Tibial artery (tissue), 4 donors: ENCODE measurements around the gene ASCL5.
"Not testable (repeated sequence)": the region's sequence is repeated elsewhere in the genome, so short reads cannot be mapped to it uniquely, and the experiment has no call there.

ENCODE experiments used
- DNase-seq, 2 donors: peaks; one replicate each; pipeline ENCODE4 v3.0.0-alpha.2; 2019
- H3K27ac ChIP-seq, 2 donors: fragments of 200-600 bp; sonication (generic) in 1 of 2; 1 replicate in 1 of 2; 2 replicates in 1 of 2; pipeline ENCODE4 v1.5.1; 2018 to 2019; ENCODE audit warnings: mild to moderate bottlenecking in 1 of 2
- H3K27me3 ChIP-seq, 2 donors: fragments of 200-600 bp; sonication (generic) in 1 of 2; one replicate each; pipeline versions ENCODE4 v1.5.1 to v1.6.0; 2016 to 2019
- H3K36me3 ChIP-seq, 3 donors: fragments of 200-600 bp; sonication (generic) in 2 of 3; one replicate each; pipeline ENCODE4 v1.5.1; 2016 to 2019; ENCODE audit warnings: mild to moderate bottlenecking in 2 of 3
- H3K4me1 ChIP-seq, 4 donors: fragments of 200-600 bp; sonication (generic) in 2 of 4; 1 replicate in 3 of 4; 2 replicates in 1 of 4; pipeline ENCODE4 v1.5.1; 2016 to 2019
- H3K4me3 ChIP-seq, 2 donors: fragments of 200-600 bp; sonication (generic) in 1 of 2; 1 replicate in 1 of 2; 2 replicates in 1 of 2; pipeline ENCODE4 v1.5.1; 2018 to 2019; ENCODE audit warnings: mild to moderate bottlenecking in 2 of 2
- H3K9me3 ChIP-seq, 3 donors: fragments of 200-600 bp; sonication (generic) in 1 of 3; one replicate each; pipeline ENCODE4 v1.5.1; 2016 to 2019
- intact Hi-C: fragments of 100-400 bp; cut with DNase I; formaldehyde crosslinking; loops from one replicate; pipeline ENCODE4 v1.15.0; 2023; ENCODE audit warnings: low total_unique reads
- TF ChIP-seq, protein P1 (sequence below), 2 experiments: fragments of 200-600 bp in 1 of 2; fragments of 450-650 bp in 1 of 2; IDR thresholded peaks; one replicate each; pipeline ENCODE4 v1.5.1; 2017 to 2019; ENCODE audit warnings: antibody characterized with exemption in 2 of 2, mild to moderate bottlenecking in 1 of 2, moderate library complexity in 1 of 2

Gene ASCL5

DNA sequence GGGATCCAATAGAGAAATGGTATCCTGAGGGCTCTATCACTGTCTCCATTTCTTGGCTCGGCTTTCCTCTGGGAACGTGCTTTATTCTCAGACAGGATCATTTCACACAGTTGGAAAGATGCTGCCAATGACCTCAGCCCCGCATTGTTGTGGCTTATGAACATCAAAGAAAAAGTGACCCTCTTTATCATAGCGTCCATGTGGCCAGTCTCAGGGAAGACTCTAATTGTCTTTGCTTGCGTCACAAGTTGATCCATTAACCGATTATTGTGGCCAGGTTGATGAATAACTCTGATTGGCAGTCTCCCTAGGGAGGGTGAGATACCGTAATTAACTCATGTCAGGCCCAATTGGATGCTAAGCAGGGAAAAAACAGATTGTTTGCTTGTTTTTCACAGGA lies 37.7 kb upstream of the ASCL5 start:
- intact Hi-C loops = no loop called here
- Histone ChIP-seq H3K4me3 (no peak overlapping the region), H3K9me3 (no peaks in the 10 kb centered on the region), H3K27me3 (peaks cover 0 to 4% of the 10 kb centered on the region in 2 donors), H3K4me1 (no peaks in the 10 kb centered on the region), H3K36me3 (no peaks in the 10 kb centered on the region), H3K27ac (no peak overlapping the region)
- DNase-seq = no peak
- TF ChIP-seq, protein P1, sequence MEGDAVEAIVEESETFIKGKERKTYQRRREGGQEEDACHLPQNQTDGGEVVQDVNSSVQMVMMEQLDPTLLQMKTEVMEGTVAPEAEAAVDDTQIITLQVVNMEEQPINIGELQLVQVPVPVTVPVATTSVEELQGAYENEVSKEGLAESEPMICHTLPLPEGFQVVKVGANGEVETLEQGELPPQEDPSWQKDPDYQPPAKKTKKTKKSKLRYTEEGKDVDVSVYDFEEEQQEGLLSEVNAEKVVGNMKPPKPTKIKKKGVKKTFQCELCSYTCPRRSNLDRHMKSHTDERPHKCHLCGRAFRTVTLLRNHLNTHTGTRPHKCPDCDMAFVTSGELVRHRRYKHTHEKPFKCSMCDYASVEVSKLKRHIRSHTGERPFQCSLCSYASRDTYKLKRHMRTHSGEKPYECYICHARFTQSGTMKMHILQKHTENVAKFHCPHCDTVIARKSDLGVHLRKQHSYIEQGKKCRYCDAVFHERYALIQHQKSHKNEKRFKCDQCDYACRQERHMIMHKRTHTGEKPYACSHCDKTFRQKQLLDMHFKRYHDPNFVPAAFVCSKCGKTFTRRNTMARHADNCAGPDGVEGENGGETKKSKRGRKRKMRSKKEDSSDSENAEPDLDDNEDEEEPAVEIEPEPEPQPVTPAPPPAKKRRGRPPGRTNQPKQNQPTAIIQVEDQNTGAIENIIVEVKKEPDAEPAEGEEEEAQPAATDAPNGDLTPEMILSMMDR (IDR thresholded peaks at IDR 0.05) = no peak

DNA sequence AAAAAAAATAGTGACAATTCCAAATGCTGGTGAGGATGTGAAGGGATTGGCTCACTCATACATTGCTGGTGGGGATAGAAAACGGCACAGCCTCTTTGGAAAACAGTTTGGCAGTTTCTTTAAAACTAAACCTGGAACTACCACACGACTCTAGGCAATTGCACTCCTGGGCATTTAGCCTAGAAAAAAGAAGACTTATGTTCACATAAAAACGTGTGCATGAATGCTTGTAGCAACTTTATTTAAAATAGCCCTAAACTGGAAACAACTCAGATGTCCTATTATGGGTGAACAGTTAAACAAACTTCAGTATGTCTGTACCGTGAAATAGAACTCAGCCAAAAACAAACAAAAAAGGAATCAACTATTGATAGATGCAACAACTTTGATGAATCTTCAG lies 36.7 kb upstream of the ASCL5 start:
- no peaks in the 10 kb centered on the region for H3K4me1 ChIP-seq
- H3K36me3 ChIP-seq = no peaks in the 10 kb centered on the region
- no peak overlapping the region for H3K27ac ChIP-seq
- H3K27me3 ChIP-seq = peaks cover 0 to 6% of the 10 kb centered on the region in 2 donors
- intact Hi-C loops = no loop called here
- H3K4me3 ChIP-seq = no peak overlapping the region
- no peaks in the 10 kb centered on the region for H3K9me3 ChIP-seq
- TF ChIP-seq, protein P1 (IDR thresholded peaks at IDR 0.05) = no peak
- no peak for DNase-seq

DNA sequence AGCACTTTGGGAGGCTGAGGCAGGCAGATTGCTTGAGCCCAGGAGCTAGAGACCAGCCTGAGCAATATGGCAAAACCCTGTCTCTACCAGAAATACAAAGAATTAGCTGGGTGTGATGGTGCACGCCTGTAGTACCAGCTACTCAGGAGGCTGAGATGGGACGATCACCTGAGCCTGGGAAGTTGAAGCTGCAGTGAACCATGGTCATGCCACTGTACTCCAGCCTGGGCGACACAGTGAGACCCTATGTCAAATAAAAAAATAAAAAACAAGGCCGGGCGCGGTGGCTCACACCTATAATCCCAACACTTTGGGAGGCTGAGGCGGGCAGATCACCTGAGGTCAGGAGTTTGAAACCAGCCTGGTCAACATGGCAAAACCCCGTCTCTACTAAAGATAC lies 36.1 kb upstream of the ASCL5 start:
- H3K9me3 ChIP-seq, H3K36me3 ChIP-seq, H3K27ac ChIP-seq, H3K4me3 ChIP-seq, intact Hi-C loops, DNase-seq, H3K4me1 ChIP-seq: not testable (repeated sequence)
- peaks cover 0 to 11% of the 10 kb centered on the region in 2 donors for H3K27me3 ChIP-seq

DNA sequence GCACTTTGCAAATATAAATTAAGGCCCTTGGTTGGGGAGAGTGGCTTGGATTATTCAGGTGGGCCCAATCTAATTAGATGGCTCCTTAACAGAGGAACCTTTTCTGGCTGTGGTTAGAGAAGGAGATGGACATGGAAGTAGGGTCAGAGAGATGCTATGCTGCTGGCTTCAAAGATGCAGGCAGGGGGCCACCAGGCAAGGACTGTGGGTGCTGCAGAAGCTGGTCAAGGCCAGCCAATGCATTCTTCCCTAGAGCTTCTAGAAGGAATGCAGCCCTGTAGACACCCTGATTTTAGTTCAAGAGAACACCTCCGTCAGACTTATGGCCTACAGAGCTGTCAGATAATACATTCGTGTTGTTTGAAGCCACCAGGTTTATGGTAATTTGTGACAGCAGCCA lies 31.0 kb upstream of the ASCL5 start:
- peaks cover 0 to 18% of the 10 kb centered on the region in 2 donors for H3K27me3 ChIP-seq
- no peaks in the 10 kb centered on the region for H3K36me3 ChIP-seq
- no peak for DNase-seq
- TF ChIP-seq, protein P1 (IDR thresholded peaks at IDR 0.05) = no peak
- peaks cover 4 to 13% (median 13%) of the 10 kb centered on the region in 4 donors for H3K4me1 ChIP-seq
- no peak overlapping the region for H3K27ac ChIP-seq
- no peaks in the 10 kb centered on the region for H3K9me3 ChIP-seq
- H3K4me3 ChIP-seq = no peak overlapping the region
- intact Hi-C loops = no loop called here

DNA sequence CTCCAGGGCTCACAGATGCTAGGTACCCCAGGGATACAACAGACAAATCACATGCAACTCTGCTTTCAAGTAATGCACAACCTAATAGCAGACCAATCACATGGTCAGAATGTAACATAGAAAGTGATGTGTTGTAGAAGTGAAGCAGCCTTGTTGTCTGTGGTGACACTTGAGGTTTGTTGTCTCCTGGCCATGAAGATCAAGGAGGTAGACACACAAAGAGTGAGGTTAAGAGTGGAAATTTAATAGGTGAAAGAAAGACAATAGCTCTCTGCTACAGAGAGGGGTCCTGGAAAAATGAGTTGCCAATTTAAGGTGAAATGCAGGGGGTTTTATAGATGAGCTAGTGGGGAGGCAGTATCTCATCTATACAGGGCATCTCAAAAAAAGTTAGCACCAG lies 29.8 kb upstream of the ASCL5 start:
- H3K4me3 ChIP-seq = no peak overlapping the region
- no peak for DNase-seq
- no peaks in the 10 kb centered on the region for H3K36me3 ChIP-seq
- H3K27ac ChIP-seq = no peak overlapping the region
- no peaks in the 10 kb centered on the region for H3K9me3 ChIP-seq
- intact Hi-C loops = no loop called here
- TF ChIP-seq, protein P1 (IDR thresholded peaks at IDR 0.05) = no peak
- peaks cover 0 to 18% of the 10 kb centered on the region in 2 donors for H3K27me3 ChIP-seq
- peaks cover 4 to 19% (median 16%) of the 10 kb centered on the region in 4 donors for H3K4me1 ChIP-seq

DNA sequence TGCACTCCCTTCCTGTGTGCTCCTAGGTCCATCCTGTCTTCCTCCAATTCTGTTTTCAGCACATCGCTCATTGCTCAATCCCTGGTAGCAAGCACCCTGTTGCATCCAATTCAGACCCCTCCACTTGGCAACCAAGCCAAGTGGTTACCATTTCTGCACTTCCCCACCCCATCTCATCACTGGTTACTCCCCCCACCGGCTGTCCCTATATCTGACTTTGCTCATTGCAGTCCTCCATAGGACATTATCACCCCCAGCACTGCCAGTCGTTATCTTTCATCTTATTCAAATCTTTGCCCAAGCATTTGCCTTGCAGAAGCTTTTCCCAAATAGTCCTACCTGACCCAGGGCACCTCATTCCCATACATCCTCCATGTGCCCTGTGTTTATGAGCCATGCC lies 29.4 kb upstream of the ASCL5 start:
- intact Hi-C loops = no loop called here
- Histone ChIP-seq H3K27ac (no peak overlapping the region), H3K9me3 (no peaks in the 10 kb centered on the region), H3K36me3 (peaks cover 3 to 4% (median 4%) of the 10 kb centered on the region in 3 donors), H3K27me3 (peaks cover 0 to 18% of the 10 kb centered on the region in 2 donors), H3K4me3 (no peak overlapping the region), H3K4me1 (peaks cover 4 to 19% (median 16%) of the 10 kb centered on the region in 4 donors)
- DNase-seq = no peak
- TF ChIP-seq, protein P1 (IDR thresholded peaks at IDR 0.05) = no peak
